ENCODE data around the gene TP53I11.

DNA sequence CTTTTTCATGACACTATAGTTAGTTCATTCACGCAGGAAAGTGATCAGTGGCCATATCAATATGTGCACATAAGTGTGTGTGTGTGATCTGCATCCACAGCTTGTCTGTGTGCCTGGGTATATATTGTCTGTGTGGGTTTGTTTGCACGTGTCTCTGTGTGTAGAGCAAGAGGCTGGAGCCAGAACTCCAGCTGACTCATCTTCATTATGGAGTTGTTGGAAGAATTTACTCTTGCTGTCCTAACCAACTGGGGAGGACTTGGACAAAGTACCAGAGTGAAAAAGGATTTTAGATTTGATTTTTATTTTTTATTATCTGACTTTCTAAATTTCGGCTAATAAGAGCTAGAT, 63.9 kb downstream of the TP53I11 start:
- TF ChIP-seq, protein P1, sequence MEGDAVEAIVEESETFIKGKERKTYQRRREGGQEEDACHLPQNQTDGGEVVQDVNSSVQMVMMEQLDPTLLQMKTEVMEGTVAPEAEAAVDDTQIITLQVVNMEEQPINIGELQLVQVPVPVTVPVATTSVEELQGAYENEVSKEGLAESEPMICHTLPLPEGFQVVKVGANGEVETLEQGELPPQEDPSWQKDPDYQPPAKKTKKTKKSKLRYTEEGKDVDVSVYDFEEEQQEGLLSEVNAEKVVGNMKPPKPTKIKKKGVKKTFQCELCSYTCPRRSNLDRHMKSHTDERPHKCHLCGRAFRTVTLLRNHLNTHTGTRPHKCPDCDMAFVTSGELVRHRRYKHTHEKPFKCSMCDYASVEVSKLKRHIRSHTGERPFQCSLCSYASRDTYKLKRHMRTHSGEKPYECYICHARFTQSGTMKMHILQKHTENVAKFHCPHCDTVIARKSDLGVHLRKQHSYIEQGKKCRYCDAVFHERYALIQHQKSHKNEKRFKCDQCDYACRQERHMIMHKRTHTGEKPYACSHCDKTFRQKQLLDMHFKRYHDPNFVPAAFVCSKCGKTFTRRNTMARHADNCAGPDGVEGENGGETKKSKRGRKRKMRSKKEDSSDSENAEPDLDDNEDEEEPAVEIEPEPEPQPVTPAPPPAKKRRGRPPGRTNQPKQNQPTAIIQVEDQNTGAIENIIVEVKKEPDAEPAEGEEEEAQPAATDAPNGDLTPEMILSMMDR (IDR thresholded peaks at IDR 0.05 in 4 of 5, conservative IDR thresholded peaks at IDR 0.05 in 1 of 5), result no peak
- no peak for TF ChIP-seq POLR2A (IDR thresholded peaks at IDR 0.05)

All from gastrocnemius medialis (tissue), 4 donors.